Cortex of kidney (tissue), 1 donor: ENCODE data around the gene PYGO2.

Experiments
- DNase-seq: peaks from one replicate; lab custom pipeline; 2025; lab: John Stamatoyannopoulos, UW

The PYGO2 gene

GRCh38 chr1:154941333-154942013 lies 20.1 kb downstream of the PYGO2 start:
- DNase-seq: no peak

GRCh38 chr1:154940651-154941194 lies 20.9 kb downstream of the PYGO2 start:
- DNase-seq: no peak

- DNase-seq: no peak
These were observed 21.4 kb downstream of the PYGO2 start for GRCh38 chr1:154940213-154940560.

GRCh38 chr1:154938604-154939399 lies 22.8 kb downstream of the PYGO2 start:
- DNase-seq: no peak

GRCh38 chr1:154937988-154938386 lies 23.6 kb downstream of the PYGO2 start:
- no peak for DNase-seq

GRCh38 chr1:154937085-154937987 lies 24.2 kb downstream of the PYGO2 start:
- DNase-seq: no peak

- DNase-seq: peak; percentile 53
These were observed 25.0 kb downstream of the PYGO2 start, which contains the start of gene PMVK for GRCh38 chr1:154936555-154937084. TSS of gene PMVK (minus strand) at chr1:154936719. CDS start at chr1:154936685, 34 bp downstream.

GRCh38 chr1:154935749-154936554 lies 25.6 kb downstream of the PYGO2 start:
- no peak for DNase-seq

- no peak for DNase-seq
These were observed 27.1 kb downstream of the PYGO2 start for GRCh38 chr1:154934358-154934948.

- DNase-seq: no peak
These were observed 29.6 kb downstream of the PYGO2 start for GRCh38 chr1:154931940-154932487.

GRCh38 chr1:154926201-154926600 lies 35.4 kb downstream of the PYGO2 start:
- no peak for DNase-seq

- DNase-seq: no peak
These were observed 36.0 kb downstream of the PYGO2 start for GRCh38 chr1:154925335-154926170.

GRCh38 chr1:154923695-154924094 lies 37.9 kb downstream of the PYGO2 start:
- DNase-seq: no peak

GRCh38 chr1:154913273-154913672 lies 48.3 kb downstream of the PYGO2 start:
- DNase-seq: no peak

GRCh38 chr1:154912755-154913154 lies 48.8 kb downstream of the PYGO2 start:
- no peak for DNase-seq

GRCh38 chr1:154911691-154912550 lies 49.7 kb downstream of the PYGO2 start:
- no peak for DNase-seq

GRCh38 chr1:154910851-154911250 lies 50.7 kb downstream of the PYGO2 start:
- no peak for DNase-seq

GRCh38 chr1:154908937-154909336 lies 52.6 kb downstream of the PYGO2 start:
- DNase-seq: no peak
